Kasumi-1 (cell line): ENCODE measurements around the gene POLA2.
"Not testable (repeated sequence)": the region's sequence is repeated elsewhere in the genome, so short reads cannot be mapped to it uniquely, and the experiment has no call there.

Source experiments
- DNase-seq, 2 experiments: peaks; one replicate each; lab custom pipeline; 2025; lab: John Stamatoyannopoulos, UW

Gene POLA2

GRCh38 chr11:65261591-65262380 lies at the start of gene POLA2:
Gene POLA2, plus strand, starts transcription at chr11:65261962. Its CDS starts 331 bp downstream, at chr11:65262293.
- DNase-seq = peak; percentile 88 to 89

GRCh38 chr11:65212226-65212801 lies 49.4 kb upstream of the POLA2 start:
- DNase-seq = no peak

- DNase-seq = no peak
Observed at GRCh38 chr11:65213322-65214211, 48.2 kb upstream of the POLA2 start.

- no peak for DNase-seq
Observed at GRCh38 chr11:65214212-65214845, 47.4 kb upstream of the POLA2 start.

- no peak for DNase-seq
Observed at GRCh38 chr11:65215441-65216076, 46.2 kb upstream of the POLA2 start.

GRCh38 chr11:65216830-65217229 lies 44.9 kb upstream of the POLA2 start:
- no peak for DNase-seq

GRCh38 chr11:65217441-65218423 lies 44.0 kb upstream of the POLA2 start:
- DNase-seq = no peak

GRCh38 chr11:65218446-65218845 lies 43.3 kb upstream of the POLA2 start:
- no peak for DNase-seq

GRCh38 chr11:65219930-65220213 lies 41.9 kb upstream of the POLA2 start:
- no peak for DNase-seq

- DNase-seq = no peak
Observed at GRCh38 chr11:65221026-65221425, 40.7 kb upstream of the POLA2 start.

GRCh38 chr11:65223011-65223410 lies 38.8 kb upstream of the POLA2 start:
- DNase-seq = peak; percentile 42 to 46

- no peak for DNase-seq
Observed at GRCh38 chr11:65224930-65225278, 36.9 kb upstream of the POLA2 start.

GRCh38 chr11:65225279-65226102 lies 36.3 kb upstream of the POLA2 start:
- peak; percentile 45 to 46 for DNase-seq

- no peak for DNase-seq
Observed at GRCh38 chr11:65226103-65226442, 35.7 kb upstream of the POLA2 start.

GRCh38 chr11:65227879-65228278 lies 33.9 kb upstream of the POLA2 start:
- no peak for DNase-seq

- no peak for DNase-seq
Observed at GRCh38 chr11:65236194-65237059, 25.3 kb upstream of the POLA2 start.

GRCh38 chr11:65238302-65238701 lies 23.5 kb upstream of the POLA2 start:
- not testable (repeated sequence) for DNase-seq

- DNase-seq = no peak
Observed at GRCh38 chr11:65241134-65241533, 20.6 kb upstream of the POLA2 start.

- DNase-seq = no peak
Observed at GRCh38 chr11:65241692-65242091, 20.1 kb upstream of the POLA2 start.
